Measurements from ENCODE around the gene WDR87. TPM values are rescaled to one million over a fixed set of nuclear protein-coding genes. Genes with fewer than 3 reads are reported as not detected.

WDR87 gene
- total and polyA plus RNA-seq, 9 of the 15 experiments (the other 6 are each of a cell fraction or from before 2014, with no cell fraction given) = not detected

GRCh38 chr19:37920591-37921450 lies 14.4 kb upstream of the WDR87 start (continued):
- TF ChIP-seq ZNF75A (CRISPR knock-in tag; IDR thresholded peaks at IDR 0.05) (no peak), HDAC3 (IDR thresholded peaks at IDR 0.05; ENCODE audit: borderline replicate concordance, partially characterized antibody) (no peak), THRB (CRISPR knock-in tag; conservative IDR thresholded peaks at IDR 0.05) (no peak), RBBP5 (IDR thresholded peaks at IDR 0.05; ENCODE audit: borderline replicate concordance, insufficient read depth, low read length, poor library complexity, severe bottlenecking) (no peak)
- TF ChIP-seq, protein P1, sequence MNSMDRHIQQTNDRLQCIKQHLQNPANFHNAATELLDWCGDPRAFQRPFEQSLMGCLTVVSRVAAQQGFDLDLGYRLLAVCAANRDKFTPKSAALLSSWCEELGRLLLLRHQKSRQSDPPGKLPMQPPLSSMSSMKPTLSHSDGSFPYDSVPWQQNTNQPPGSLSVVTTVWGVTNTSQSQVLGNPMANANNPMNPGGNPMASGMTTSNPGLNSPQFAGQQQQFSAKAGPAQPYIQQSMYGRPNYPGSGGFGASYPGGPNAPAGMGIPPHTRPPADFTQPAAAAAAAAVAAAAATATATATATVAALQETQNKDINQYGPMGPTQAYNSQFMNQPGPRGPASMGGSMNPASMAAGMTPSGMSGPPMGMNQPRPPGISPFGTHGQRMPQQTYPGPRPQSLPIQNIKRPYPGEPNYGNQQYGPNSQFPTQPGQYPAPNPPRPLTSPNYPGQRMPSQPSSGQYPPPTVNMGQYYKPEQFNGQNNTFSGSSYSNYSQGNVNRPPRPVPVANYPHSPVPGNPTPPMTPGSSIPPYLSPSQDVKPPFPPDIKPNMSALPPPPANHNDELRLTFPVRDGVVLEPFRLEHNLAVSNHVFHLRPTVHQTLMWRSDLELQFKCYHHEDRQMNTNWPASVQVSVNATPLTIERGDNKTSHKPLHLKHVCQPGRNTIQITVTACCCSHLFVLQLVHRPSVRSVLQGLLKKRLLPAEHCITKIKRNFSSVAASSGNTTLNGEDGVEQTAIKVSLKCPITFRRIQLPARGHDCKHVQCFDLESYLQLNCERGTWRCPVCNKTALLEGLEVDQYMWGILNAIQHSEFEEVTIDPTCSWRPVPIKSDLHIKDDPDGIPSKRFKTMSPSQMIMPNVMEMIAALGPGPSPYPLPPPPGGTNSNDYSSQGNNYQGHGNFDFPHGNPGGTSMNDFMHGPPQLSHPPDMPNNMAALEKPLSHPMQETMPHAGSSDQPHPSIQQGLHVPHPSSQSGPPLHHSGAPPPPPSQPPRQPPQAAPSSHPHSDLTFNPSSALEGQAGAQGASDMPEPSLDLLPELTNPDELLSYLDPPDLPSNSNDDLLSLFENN (IDR thresholded peaks at IDR 0.05; ENCODE audit: low read depth in 2 of 2, low read length in 2 of 2) = no peak

All from K562 (cell line).